GM18520 (cell line): ENCODE measurements around the gene MBD2.
"Not testable (repeated sequence)": the region's sequence is repeated elsewhere in the genome, so short reads cannot be mapped to it uniquely, and the experiment has no call there.

ENCODE experiments used
- ATAC-seq: cut with Tn5 transposase; IDR thresholded peaks from one replicate; pipeline ENCODE4 v1.9.1; 2021; ENCODE audit not compliant: unreplicated experiment

MBD2 gene

DNA sequence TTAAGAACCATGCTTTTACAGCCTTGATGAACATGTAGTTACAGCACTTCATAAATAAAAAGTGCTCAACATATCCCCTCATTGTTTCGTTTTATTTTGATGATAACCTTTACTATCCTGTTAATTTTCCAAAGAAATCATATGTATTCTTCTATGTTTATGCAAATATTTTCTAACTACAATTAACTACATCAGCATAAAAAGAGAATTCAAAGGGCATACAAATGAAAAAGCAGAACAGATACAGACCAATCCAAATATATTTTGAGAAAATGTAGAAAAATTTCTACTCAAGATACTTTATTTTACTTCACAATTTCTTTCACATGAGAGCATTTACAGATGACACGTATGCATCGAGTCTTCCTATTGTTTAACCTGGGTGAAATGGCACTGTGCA, 69.1 kb downstream of the MBD2 start:
- ATAC-seq, result no peak

DNA sequence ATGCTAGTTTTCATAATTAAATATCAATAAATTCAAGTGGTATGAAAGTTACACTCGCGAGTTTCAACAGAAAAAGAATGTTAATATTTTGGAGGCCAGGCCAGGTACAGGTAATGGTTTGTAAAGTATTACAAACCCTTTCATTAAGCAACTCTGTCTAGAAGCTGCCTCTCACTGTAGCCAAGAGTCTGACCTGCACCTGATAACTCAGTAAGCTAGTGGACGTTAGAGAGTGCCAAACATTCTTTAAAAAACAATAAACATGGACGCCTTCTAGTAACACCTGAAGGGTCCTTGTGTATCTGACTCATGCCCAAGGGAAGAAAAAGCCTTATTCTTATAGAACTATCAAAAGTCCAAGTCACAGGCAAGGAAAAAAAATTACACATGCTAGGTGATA, 70.2 kb downstream of the MBD2 start:
- no peak for ATAC-seq

DNA sequence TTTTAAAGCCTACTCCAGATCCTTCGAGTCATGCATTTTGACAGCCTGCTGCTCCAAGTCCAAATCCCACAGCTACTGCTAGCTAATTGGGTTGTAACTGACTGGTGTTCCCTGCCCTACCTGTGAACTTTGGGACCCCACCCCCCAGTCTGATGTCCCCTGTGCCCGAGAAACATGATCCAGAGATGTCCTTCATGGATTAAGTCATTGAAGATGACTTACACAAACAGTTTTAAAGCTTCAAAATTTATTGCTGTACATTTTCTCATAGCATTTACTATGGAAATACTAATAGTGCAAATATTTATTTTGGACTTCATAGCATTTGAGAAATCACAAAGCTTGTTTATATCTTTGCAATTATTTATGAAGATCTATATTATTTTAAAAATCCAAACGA, 73.1 kb downstream of the MBD2 start:
- no peak for ATAC-seq

DNA sequence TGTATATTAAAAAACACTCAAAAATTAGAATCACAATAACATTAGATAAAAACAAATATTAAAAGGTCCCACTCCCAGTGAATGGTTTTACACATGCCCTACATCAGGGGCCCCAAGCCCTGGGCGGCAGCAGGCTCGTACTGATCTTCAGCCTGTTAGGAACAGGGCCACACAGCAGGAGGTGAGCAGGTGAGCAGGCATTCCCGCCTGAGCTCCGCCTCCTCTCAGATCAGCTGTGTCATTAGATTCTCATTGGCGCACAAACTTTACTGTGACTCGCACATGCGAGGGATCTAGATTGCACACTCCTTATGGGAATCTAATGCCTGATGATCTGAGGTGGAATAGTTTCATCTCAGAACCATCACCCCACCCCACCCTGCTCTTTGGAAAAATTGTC, 74.2 kb downstream of the MBD2 start:
- ATAC-seq, result no peak

DNA sequence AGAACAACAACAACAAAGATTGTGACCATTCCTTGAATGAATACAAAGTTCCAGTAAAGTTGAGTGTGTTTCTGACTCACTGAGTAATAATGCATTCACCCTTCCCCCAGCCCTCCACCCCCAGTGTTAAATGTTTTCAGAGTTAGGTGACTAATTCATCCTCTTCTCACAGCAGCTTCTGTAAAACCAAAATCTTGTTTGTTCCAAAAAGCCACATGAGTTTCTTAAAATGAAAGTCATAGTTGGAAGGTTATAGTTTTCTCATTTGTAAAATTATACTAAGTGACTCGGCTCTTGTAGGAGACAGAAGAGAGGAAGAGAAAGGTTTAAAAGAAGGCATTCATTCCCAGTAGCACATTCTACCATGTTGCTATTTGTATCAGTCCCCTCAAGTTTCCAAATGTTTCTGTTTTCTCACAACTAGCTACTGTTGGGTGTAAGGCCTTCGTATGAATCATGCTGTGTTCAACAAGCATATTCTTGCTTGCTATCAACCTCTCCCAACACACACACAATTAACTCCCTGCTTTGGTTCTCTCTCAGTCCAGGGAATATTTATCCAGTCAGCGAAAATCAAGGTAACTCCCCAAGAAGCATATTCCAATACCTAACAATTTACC, 75.3 kb downstream of the MBD2 start:
- ATAC-seq, result peak; percentile 53

DNA sequence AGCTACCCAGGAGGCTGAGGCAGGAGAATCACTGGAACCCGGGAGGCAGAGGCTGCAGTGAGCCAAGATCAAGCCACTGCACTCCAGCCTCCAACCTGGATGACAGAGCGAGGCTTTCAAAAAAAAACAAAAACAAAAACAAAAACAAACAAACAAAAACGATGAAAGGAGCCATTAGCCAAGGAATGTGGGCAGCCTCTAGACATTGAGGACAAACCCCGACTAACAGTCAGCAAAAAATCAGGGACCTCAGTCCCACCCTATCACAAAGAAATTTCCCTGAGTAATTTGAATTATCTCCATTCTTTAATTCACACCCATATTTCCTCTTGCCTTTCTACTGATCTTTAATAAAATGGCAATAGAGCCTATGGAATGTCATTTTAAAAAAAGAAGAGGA, 75.8 kb downstream of the MBD2 start:
- no peak for ATAC-seq

DNA sequence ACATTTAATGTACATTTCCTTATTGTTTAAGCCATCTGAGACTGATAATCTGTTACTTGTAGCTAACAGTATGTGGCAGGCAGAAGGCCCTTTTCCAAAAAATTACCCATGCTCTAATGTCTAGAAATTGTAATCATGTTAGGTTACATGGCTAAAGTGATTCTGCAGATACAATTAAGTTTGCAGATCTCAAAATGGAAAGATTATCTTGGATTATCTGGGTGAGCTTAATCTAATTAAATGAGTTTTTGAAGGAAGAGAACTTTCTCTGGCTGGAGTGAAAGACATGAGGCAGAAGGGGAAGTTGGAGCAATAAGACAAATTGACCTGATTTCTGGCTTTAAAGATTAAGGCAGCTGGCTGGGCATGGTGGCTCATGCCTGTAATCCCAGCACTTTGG, 76.3 kb downstream of the MBD2 start:
- no peak for ATAC-seq

DNA sequence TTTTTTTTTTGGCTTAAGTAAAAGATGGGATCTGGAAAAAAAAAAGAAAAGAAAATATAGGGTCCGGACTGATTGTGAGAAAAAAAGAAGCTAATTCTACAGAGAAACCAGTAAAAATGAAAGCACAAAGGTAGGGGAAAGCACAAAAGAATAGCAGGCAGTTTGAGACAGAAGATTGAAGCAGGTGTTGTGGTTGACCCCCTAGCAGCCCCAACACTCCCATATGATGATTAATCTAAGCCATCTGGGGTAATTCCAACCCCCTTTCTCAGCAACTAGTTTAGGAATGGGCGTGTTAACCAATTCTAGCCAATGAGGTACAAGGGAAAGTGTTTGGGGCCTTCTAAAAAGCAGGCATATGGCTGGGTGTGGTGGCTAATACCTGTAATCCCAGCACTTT, 77.0 kb downstream of the MBD2 start:
- ATAC-seq, result peak; percentile 70

DNA sequence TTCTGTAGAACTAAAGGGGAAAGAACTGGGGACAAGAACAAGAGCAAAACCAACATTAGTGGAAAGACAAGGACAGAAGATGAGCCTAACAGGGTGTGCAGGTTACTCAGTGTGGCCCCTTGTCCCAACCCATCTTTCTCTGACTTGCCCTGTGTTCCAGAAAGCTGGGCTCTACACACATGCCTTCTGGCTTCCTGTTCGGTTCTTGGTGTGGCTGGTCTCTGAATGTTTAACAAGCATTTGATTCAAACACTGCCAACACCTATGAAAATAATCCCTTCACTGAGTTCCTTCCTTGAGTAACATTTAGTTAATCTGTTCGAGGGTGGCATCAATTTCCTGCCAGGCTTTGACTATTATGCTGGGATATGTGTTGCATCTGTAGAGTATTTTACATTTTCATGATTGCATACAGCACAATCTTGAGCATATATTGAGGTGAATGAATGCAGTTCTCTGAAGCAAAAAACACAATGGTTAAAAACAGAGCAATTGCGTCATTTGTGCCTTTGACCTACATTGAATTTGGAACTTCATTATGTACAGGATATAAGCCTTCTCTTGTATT, 83.3 kb downstream of the MBD2 start:
- ATAC-seq, result no peak

DNA sequence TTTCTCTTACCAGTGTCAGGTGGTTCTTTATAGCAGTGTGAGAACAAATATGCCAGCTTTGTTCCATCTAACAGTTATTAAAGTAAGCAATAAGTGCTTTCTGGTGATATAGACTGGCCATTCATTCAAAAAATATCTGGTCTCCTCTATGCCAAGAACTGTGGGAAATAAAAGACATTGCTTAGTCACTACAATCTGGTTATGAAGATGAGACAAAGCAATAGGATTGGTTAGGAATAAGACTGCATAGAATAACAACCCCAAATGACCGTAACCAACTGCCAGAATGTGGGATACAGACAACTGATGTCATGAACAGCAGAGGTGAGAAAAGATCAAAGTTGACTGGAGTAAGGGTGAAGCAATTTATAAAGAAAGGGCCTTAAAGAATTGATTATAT, 83.8 kb downstream of the MBD2 start:
- no peak for ATAC-seq

DNA sequence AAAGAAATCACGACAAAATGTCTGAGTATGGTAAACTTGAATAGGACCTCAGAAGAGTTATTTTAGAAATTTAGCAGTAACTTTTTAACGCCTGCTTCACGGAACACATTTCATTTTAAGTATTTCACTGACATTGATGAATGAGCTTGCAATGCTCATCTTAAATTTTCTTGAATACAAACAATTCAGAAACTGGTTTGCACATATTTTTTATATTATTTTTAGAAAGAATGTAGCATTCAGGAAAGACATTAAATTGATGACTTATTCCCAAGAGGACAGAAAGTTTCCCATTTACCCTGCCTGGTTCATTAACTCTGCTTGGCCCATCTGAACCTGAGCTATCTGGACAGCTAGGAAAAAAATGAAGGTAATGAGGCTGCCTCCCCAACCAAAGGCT, 89.3 kb downstream of the MBD2 start:
- ATAC-seq, result no peak

DNA sequence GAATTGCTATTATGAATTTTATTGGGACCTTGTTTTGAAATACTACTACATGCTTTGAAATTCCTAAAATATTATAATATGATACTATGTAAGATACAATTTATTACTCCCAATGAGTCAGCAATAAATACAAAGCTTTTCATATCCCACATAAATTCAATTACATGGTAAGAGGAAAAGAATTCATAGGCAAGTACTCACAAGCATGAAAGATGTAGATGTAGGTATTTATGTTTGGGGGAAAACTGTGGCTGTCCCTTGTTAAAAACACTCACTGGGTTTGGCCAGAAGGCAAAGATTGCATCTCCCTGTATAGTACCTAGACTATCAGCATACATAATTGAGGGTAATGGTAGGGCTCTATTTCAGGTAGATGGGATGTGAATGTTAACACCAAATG, 90.4 kb downstream of the MBD2 start:
- ATAC-seq, result no peak

DNA sequence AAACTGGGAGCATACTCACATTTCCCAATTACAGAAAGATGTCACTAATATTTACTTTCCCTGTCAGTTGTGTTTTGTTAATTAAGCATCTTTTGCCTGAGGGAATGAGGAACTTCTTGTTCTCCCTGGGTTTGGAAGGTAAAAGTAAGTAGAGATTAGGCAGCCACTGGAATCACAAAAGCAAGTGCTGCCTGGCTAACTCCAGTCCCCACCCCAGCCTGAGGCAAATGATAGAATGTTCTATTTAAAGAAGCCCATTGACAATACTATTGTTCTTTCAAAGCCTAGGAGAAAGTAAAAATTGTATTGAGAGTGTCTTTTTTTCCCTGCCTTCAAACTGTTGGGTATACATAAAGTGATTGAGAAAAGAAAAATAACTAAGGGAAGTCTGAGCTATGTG, 93.8 kb downstream of the MBD2 start:
- ATAC-seq, result no peak

DNA sequence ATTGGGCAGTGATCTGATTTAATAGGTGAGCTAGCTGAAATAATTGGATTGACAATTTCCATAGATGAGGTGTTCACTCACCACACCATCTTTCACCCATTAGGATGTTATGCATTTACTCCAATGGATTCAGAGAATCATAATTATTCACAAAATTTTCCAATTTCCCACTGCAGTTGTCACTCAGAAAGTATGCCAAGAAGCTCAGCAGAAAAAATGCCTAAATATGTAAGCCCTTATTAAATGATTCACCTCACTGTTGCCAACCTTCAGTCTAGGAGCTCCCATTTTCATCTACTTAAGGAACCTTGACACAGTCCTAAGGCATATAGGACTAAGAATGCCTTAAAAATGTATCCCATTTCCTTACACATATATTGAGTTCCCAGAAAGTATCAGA, 94.3 kb downstream of the MBD2 start:
- no peak for ATAC-seq

DNA sequence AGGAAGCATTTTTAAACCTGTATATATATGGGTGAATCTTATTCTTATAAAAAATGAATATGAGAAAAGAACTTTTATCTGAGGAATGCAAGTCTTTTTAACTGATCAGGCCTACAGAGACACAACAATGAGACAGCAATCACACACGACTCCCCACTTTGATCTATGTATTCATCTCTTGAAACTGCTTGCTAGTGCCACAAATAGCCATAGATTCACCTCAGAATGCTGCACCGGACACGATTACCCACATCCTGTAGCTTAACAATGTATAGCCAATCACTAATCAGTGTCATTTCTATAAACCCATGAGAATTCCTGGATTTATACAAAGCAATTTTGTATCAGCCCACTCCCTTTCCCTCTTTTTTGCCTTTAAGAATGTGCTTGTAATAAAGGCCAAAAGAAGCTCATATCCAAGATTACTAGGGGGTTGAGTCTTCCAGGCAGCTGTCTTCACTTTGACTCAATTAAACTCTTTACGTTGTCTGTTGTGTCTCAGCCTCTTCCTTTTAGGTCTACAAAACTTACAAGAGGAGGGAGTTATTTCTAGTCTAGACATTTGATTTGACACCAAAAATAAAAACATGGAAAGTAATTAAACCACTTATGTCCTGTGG, 94.9 kb downstream of the MBD2 start:
- no peak for ATAC-seq

DNA sequence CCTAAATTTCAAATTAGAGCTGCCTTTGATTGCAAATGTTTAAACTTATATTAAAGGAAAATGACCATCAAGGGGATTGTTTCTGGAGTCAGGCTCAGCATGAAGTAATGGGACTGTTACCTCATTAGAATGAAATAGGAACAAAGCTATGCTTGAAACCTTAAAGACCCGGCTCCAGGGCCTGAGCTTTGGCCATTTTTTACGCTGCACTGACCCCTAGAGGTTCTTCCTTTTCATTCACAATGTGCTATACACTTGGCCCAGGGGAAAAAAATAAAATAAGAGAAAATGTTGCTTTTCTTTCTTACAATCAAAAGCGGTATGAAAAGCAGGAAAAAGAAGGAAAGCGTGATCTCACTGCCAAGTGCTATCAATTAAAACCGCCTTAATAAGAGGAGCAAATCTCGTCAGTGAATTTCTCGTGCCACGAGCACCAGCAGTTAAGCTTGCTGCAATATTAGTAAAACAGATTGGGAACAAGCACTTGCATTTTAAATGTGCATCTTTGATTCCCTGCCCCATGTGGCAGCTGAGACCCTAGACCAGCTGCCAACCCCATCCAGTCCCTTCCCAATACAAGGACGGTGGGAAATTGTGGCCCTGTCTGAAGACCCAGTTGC, 96.6 kb downstream of the MBD2 start:
- ATAC-seq, result no peak

DNA sequence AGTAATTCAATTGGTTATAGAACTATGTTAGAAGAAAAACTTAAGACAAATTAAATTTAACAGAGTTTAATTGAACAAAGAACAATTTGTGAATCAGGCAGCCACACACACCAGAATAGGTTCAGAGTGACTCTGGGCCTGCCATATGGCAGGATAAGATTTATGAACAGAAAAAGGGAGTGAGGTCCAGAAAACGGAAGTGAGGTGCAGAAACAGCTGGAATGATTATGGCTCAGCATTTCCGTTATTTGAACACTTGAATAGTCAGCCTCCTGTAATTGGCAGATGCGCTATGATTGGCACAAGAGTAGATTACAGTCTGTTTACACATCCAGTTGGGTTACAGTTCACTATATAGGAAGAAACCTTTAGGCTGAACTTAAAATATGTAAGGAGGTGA, 99.0 kb downstream of the MBD2 start:
- no peak for ATAC-seq

DNA sequence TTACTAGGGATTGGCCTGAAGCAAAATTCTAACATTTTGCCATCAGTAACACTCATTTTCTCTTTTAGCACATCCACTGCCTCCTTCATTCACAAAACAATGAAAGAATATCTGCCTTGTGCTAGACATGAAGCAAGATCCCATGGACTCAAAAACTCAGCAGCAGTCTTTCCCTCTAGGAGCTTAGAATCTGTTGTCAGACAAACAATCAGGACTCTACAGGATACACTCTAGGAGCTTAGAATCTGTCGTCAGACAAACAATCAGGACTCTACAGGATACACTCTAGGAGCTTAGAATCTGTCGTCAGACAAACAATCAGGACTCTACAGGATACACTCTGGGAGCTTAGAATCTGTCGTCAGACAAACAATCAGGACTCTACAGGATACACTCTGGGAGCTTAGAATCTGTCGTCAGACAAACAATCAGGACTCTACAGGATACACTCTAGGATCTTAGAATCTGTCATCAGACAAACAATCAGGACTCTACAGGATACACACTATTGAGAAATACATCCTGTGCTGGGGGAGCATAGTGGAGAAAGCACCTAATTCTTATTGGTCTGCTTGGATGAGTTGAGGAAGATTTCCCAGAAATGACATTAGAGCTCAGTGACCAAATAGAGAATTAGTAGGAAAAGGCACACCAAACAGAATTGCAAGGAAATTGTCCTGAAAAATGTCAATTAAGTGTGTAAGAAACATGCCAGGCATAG, 100.6 kb downstream of the MBD2 start:
- ATAC-seq, result not testable (repeated sequence)

DNA sequence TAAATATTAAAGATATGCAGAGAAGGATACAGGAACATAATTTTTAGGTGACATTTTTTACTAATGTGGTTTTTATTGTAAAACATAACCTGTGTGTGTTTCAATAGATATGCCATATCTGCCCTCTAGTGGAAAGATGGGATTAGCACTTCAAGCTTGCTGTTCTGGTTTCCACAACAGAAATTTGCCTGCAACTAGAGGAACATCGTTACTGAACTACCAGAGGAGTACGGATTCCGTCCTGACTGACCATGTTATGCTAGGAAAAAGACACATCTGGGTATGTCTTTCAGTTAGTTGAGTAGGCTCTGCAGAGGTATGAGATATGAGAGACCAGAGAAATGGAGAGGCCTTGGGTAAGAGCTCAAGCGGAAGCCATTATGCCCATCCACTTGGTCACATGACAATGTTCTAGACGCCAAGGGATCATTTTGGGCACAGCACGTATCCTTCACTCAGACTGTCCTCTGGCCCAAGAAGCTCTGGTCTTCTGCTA, 104.9 kb downstream of the MBD2 start:
- peak; percentile 84 for ATAC-seq

DNA sequence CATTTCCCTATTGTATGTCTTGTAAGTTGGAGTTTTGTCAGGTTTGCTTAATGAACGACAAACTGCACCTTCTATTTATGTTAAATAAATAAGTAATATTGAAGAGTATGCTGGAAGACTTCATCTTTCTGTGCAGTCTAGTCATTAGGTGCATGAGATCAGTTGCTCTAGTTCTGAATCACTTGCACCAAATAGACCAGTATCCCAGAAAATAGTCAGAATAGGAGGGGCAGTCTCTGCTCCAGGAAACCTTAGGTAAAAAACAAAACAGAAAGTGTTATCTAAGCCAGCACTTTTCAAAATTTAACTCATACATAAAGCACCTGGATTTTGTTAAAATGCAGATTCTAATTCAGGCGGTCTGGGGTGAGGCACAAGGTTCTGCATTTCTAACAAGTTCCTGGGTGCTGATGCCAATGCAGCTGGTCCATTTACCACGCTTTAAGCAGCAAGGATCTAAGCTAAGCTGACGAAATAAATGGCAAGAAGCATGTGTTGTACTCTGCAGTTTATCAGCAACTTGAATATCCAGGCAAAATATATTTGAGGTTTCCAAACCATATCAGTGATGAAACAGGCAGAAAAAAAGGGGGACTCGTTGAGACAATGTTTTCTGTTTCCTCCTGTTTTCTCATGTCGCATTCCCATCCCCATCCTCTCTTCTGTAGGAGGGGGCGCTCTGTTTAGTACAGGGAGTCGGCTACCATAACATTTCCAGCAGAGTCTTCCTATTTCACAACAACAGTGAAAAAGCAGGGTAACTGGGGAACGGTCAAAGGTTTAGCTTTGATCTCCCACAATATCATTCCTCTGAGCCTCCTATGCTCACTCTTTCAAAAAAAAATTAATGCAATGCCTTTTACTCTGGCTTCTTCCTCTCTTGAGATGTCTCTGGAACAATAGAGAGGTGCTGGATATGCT, 106.4 kb downstream of the MBD2 start:
- no peak for ATAC-seq
